DND-41 (cell line): ENCODE data around the gene CHRNA9.

Source experiments
- EZH2 ChIP-seq: IDR thresholded peaks from 3 replicates; pipeline ENCODE4 v1.6.1; 2012; ENCODE audit warnings: borderline replicate concordance, low read depth, mild to moderate bottlenecking, moderate library complexity, low read length, inconsistent platforms; ENCODE audit not compliant: severe bottlenecking
- TF ChIP-seq, protein P1 (sequence below): IDR thresholded peaks from 2 replicates; pipeline ENCODE4 v1.5.1; 2012; ENCODE audit warnings: borderline replicate concordance, low read length, moderate library complexity, mild to moderate bottlenecking; ENCODE audit not compliant: poor library complexity, severe bottlenecking; ENCODE audit errors: extremely low read depth

GRCh38 chr4:40337523-40337922, 2.4 kb downstream of the CHRNA9 start:
- TF ChIP-seq, protein P1, sequence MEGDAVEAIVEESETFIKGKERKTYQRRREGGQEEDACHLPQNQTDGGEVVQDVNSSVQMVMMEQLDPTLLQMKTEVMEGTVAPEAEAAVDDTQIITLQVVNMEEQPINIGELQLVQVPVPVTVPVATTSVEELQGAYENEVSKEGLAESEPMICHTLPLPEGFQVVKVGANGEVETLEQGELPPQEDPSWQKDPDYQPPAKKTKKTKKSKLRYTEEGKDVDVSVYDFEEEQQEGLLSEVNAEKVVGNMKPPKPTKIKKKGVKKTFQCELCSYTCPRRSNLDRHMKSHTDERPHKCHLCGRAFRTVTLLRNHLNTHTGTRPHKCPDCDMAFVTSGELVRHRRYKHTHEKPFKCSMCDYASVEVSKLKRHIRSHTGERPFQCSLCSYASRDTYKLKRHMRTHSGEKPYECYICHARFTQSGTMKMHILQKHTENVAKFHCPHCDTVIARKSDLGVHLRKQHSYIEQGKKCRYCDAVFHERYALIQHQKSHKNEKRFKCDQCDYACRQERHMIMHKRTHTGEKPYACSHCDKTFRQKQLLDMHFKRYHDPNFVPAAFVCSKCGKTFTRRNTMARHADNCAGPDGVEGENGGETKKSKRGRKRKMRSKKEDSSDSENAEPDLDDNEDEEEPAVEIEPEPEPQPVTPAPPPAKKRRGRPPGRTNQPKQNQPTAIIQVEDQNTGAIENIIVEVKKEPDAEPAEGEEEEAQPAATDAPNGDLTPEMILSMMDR, result no peak
- no peak for TF ChIP-seq EZH2
